Right atrium auricular region (tissue), 2 donors: ENCODE results near the gene C17orf114.

Experiments
- DNase-seq: peaks from one replicate; pipeline ENCODE4 v3.0.0-alpha.2; 2019; ENCODE audit warnings: low spot score
- H3K27ac ChIP-seq, 2 donors: fragments of 200-600 bp; sonication (generic); 1 replicate in 1 of 2; 2 replicates in 1 of 2; pipeline ENCODE4 v1.5.1; 2016 to 2019
- H3K27me3 ChIP-seq, 2 donors: fragments of 200-600 bp; sonication (generic); one replicate each; pipeline versions ENCODE4 v1.5.1 to v1.6.0; 2017 to 2019
- H3K36me3 ChIP-seq: fragments of 200-600 bp; sonication (generic); one replicate; pipeline ENCODE4 v1.5.1; 2016
- H3K4me1 ChIP-seq, 2 donors: fragments of 200-600 bp; sonication (generic); one replicate each; pipeline versions ENCODE4 v1.5.1 to v1.6.0; 2017 to 2019
- H3K4me3 ChIP-seq, 2 donors: fragments of 200-600 bp; sonication (generic); 1 replicate in 1 of 2; 2 replicates in 1 of 2; pipeline ENCODE4 v1.5.1; 2017 to 2019; ENCODE audit warnings: mild to moderate bottlenecking in 1 of 2, moderate library complexity in 1 of 2
- H3K9me3 ChIP-seq, 2 donors: fragments of 200-600 bp; sonication (generic); one replicate each; pipeline ENCODE4 v1.5.1; 2019
- TF ChIP-seq, protein P1 (sequence below), 2 donors: fragments of 200-600 bp; sonication (generic); IDR thresholded peaks; one replicate each; pipeline ENCODE4 v1.5.1; 2019; ENCODE audit warnings: antibody characterized with exemption in 2 of 2

Gene C17orf114

DNA sequence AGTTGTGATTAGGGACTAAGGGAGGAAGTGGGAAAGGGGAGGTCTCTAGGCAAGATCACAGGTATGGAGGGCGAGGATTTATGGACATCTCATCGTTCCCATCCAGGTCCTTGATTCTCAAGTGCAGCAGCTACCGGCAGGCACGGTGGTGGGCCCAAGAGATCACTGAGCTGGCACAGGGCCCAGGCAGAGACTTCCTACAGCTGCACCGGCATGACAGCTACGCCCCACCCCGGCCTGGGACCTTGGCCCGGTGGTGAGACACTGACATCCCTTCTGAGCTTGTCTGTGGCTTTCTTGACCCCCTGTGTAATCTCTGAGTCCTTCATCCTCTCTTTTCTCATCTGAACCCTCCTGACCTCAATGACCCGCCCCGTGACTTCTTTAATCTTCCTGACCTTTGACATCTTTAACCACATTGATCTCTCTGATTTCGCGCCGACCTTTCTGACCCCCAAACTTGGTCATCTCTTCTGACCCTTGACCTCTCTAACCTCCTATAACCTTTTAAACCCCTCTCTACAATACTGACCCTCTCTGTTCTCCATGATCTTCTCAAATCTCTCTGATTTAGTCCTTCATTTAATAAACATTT is 8.7 kb upstream of the C17orf114 start:
- TF ChIP-seq, protein P1, sequence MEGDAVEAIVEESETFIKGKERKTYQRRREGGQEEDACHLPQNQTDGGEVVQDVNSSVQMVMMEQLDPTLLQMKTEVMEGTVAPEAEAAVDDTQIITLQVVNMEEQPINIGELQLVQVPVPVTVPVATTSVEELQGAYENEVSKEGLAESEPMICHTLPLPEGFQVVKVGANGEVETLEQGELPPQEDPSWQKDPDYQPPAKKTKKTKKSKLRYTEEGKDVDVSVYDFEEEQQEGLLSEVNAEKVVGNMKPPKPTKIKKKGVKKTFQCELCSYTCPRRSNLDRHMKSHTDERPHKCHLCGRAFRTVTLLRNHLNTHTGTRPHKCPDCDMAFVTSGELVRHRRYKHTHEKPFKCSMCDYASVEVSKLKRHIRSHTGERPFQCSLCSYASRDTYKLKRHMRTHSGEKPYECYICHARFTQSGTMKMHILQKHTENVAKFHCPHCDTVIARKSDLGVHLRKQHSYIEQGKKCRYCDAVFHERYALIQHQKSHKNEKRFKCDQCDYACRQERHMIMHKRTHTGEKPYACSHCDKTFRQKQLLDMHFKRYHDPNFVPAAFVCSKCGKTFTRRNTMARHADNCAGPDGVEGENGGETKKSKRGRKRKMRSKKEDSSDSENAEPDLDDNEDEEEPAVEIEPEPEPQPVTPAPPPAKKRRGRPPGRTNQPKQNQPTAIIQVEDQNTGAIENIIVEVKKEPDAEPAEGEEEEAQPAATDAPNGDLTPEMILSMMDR (IDR thresholded peaks at IDR 0.05) = no peak
- no peak overlapping the region for H3K27ac ChIP-seq

GRCh38 chr17:4808378-4808767 is 6.2 kb upstream of the C17orf114 start:
- no peak for DNase-seq
- Histone ChIP-seq H3K4me3 (peak overlapping the region in 1 of 2 donors; percentile 93), H3K4me1 (peaks cover 0 to 25% of the 10 kb centered on the region in 2 donors)

More for the DNA sequence above, 8.7 kb upstream of the C17orf114 start:
- Histone ChIP-seq H3K4me1 (peaks cover 0 to 25% of the 10 kb centered on the region in 2 donors), H3K27me3 (no peaks in the 10 kb centered on the region), H3K36me3 (peaks cover 9% of the 10 kb centered on the region), H3K9me3 (no peaks in the 10 kb centered on the region), H3K4me3 (no peak overlapping the region)
- DNase-seq = no peak

DNA sequence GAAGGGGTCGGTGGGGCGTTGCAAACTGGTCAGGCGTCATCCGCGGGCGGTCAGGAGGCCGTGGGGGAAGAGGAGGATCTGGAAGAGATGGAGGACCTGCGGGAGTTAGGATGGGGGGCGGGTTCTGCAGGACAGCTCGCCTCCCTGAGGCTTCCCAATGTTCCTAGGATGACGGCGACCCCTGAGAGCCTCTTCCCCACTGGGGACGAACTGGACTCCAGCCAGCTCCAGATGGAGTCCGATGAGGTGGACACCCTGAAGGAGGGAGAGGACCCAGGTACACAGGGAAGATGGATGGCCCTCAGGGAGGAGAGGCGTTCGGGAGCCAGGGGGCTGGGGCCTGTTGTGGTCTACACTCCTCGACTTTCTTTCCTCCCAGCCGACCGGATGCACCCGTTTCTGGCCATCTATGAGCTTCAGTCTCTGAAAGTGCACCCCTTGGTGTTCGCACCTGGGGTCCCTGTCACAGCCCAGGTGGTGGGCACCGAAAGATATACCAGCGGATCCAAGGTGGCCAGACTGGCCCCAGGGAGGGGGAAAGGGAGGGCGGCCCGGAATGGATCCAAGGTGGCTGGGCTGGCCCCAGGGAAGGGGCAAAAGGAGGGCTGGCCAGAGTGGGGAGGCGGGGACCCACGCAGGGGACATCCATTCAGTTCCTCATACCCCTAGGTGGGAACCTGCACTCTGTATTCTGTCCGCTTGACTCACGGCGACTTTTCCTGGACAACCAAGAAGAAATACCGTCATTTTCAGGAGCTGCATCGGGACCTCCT is 5.7 kb upstream of the C17orf114 start:
- TF ChIP-seq, protein P1 (IDR thresholded peaks at IDR 0.05) = no peak
- Histone ChIP-seq H3K4me3 (peak overlapping the region; percentile 87 to 93), H3K27ac (peak overlapping the region; percentile 71 to 86), H3K27me3 (no peaks in the 10 kb centered on the region), H3K36me3 (peaks cover 5% of the 10 kb centered on the region), H3K9me3 (no peaks in the 10 kb centered on the region), H3K4me1 (peaks cover 0 to 22% of the 10 kb centered on the region in 2 donors)
- DNase-seq = no peak

More at GRCh38 chr17:4808378-4808767, 6.2 kb upstream of the C17orf114 start:
- TF ChIP-seq, protein P1 (IDR thresholded peaks at IDR 0.05) = no peak
- Histone ChIP-seq H3K36me3 (peaks cover 5% of the 10 kb centered on the region), H3K9me3 (no peaks in the 10 kb centered on the region), H3K27me3 (no peaks in the 10 kb centered on the region), H3K27ac (peak overlapping the region in 1 of 2 donors; percentile 19)

- Histone ChIP-seq H3K4me3 (peak within 1 kb of the TSS; percentile 87 to 93), H3K4me1 (peaks cover 0 to 22% of the 10 kb centered on the region in 2 donors), H3K36me3 (peaks cover 5% of the 10 kb centered on the region), H3K27ac (peak within 1 kb of the TSS; percentile 71 to 86), H3K9me3 (no peaks in the 10 kb centered on the region), H3K27me3 (no peaks in the 10 kb centered on the region)
- TF ChIP-seq, protein P1 (IDR thresholded peaks at IDR 0.05) = no peak
- DNase-seq = peak; percentile 76
Observed at GRCh38 chr17:4806777-4807604, 4.9 kb upstream of the C17orf114 start, which contains the start of gene PLD2. PLD2 (plus strand) TSS chr17:4807152; CDS start chr17:4807773, 621 bp downstream.

DNA sequence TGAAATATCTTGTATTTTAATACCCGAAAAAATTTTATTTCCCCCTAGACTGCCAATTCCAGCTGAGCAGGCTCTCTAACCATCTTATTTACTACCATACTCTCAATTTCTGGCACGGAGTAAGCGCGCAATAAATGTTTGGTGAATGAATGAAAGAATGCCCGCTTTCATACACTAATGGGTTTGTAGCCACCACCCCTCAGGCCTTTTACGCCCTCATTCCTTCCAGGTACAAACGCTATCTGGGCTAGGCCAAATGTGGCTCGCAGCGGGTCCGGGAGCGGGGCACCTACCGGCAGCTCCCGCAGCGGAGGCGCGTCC is 4.3 kb upstream of the C17orf114 start:
- Histone ChIP-seq H3K27me3 (no peaks in the 10 kb centered on the region), H3K27ac (peak overlapping the region in 1 of 2 donors; percentile 46), H3K9me3 (no peaks in the 10 kb centered on the region), H3K4me1 (peaks cover 0 to 22% of the 10 kb centered on the region in 2 donors), H3K4me3 (peak overlapping the region; percentile 87 to 93), H3K36me3 (peaks cover 5% of the 10 kb centered on the region)
- no peak for DNase-seq
- TF ChIP-seq, protein P1 (IDR thresholded peaks at IDR 0.05) = no peak
